Subcutaneous abdominal adipose tissue (tissue), 5 donors: Measurements from ENCODE around the gene FCF1.
A peak's percentile ranks its signal among the peaks of the same experiment; 100 is the strongest.

Source experiments
- H3K27ac ChIP-seq: one replicate; pipeline ENCODE4 v1.7.0; 2013; ENCODE audit warnings: low read depth, mild to moderate bottlenecking, inconsistent platforms, low read length, moderate library complexity
- H3K27me3 ChIP-seq, 5 donors: one replicate each; pipeline ENCODE4 v1.7.0; 2013; ENCODE audit warnings: low read length in 5 of 5, inconsistent platforms in 1 of 5; ENCODE audit not compliant: control insufficient read depth in 5 of 5, insufficient read depth in 4 of 5
- H3K36me3 ChIP-seq, 5 donors: one replicate each; pipeline ENCODE4 v1.7.0; 2013; ENCODE audit warnings: low read length in 5 of 5; ENCODE audit not compliant: control insufficient read depth in 5 of 5, insufficient read depth in 5 of 5
- H3K4me1 ChIP-seq, 5 donors: one replicate each; pipeline ENCODE4 v1.7.0; 2013; ENCODE audit warnings: low read length in 5 of 5, mild to moderate bottlenecking in 3 of 5, moderate library complexity in 1 of 5; ENCODE audit not compliant: control insufficient read depth in 5 of 5, insufficient read depth in 5 of 5
- H3K4me3 ChIP-seq, 5 donors: one replicate each; pipeline ENCODE4 v1.7.0; 2013; ENCODE audit warnings: low read length in 5 of 5, low read depth in 1 of 5
- H3K9ac ChIP-seq, 5 donors: one replicate each; pipeline ENCODE4 v1.7.0; 2013; ENCODE audit warnings: low read length in 5 of 5, mild to moderate bottlenecking in 4 of 5, moderate library complexity in 3 of 5
- H3K9me3 ChIP-seq, 5 donors: one replicate each; pipeline ENCODE4 v1.7.0; 2013; ENCODE audit warnings: low read length in 5 of 5; ENCODE audit not compliant: control insufficient read depth in 5 of 5
- donor health status: healthy.
- donor health status: healthy.
- donor health status: healthy.
- donor health status: healthy.
- donor health status: healthy.

FCF1 gene

GRCh38 chr14:74675219-74675618 lies 37.7 kb upstream of the FCF1 start:
- Histone ChIP-seq H3K9ac (no peak overlapping the region), H3K9me3 (no peaks in the 10 kb centered on the region), H3K4me3 (no peak overlapping the region), H3K27me3 (no peaks in the 10 kb centered on the region), H3K36me3 (peaks cover 41 to 60% (median 53%) of the 10 kb centered on the region in 5 donors), H3K27ac (no peak overlapping the region), H3K4me1 (no peaks in the 10 kb centered on the region)

DNA sequence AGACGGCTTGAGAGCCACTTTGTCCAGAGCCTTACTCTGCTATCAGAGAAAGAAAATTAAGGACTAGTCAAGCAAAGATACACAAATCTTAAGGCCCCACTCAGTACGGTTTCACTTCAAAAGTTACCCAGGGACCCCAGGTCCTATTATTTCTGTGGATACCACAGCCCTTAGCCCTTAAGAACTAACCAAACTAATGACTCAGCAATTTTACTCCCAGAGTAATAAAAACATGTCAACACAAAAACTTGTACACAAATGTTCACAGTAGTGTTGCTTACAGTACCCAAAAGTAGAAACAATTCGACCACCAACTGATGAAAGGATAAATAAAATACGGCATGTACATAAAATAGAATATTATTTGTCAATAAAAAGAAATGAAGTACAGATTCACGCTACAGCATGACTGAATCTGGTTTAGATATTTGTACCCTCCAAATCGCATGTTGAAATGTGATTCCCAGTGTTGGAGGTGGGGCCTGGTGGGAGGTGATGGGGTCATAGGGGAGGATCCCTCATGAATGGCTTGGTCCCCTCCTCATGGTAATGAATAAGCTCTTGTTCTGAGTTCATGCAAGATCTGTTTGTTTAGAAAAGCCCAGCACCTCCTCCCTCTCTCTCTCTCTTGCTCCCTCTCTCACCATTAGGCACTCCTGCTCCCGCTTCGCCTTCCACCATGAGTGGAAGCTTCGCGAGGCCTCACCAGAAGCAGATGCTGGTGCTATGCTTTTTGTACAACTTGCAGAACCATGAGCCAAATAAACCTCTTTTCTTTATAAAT lies 30.6 kb upstream of the FCF1 start:
- H3K4me3 ChIP-seq = no peak overlapping the region
- no peak overlapping the region for H3K27ac ChIP-seq
- no peaks in the 10 kb centered on the region for H3K27me3 ChIP-seq
- H3K9me3 ChIP-seq = no peaks in the 10 kb centered on the region
- peaks cover 0 to 12% (median 9%) of the 10 kb centered on the region in 5 donors for H3K4me1 ChIP-seq
- peaks cover 15 to 45% (median 36%) of the 10 kb centered on the region in 5 donors for H3K36me3 ChIP-seq
- H3K9ac ChIP-seq = no peak overlapping the region

- no peak overlapping the region for H3K27ac ChIP-seq
- no peak overlapping the region for H3K4me3 ChIP-seq
- H3K9ac ChIP-seq = no peak overlapping the region
- peaks cover 17 to 45% (median 36%) of the 10 kb centered on the region in 5 donors for H3K36me3 ChIP-seq
- H3K4me1 ChIP-seq = peaks cover 0 to 12% (median 9%) of the 10 kb centered on the region in 5 donors
- H3K27me3 ChIP-seq = no peaks in the 10 kb centered on the region
- no peaks in the 10 kb centered on the region for H3K9me3 ChIP-seq
These were observed 29.5 kb upstream of the FCF1 start for GRCh38 chr14:74683406-74683805.

GRCh38 chr14:74684434-74684833 lies 28.5 kb upstream of the FCF1 start:
- Histone ChIP-seq H3K36me3 (peaks cover 17 to 49% (median 38%) of the 10 kb centered on the region in 5 donors), H3K9ac (no peak overlapping the region), H3K27me3 (no peaks in the 10 kb centered on the region), H3K9me3 (no peaks in the 10 kb centered on the region), H3K27ac (no peak overlapping the region), H3K4me1 (peaks cover 0 to 12% (median 9%) of the 10 kb centered on the region in 5 donors), H3K4me3 (no peak overlapping the region)

GRCh38 chr14:74685056-74685455 lies 27.9 kb upstream of the FCF1 start:
- H3K4me3 ChIP-seq = no peak overlapping the region
- H3K36me3 ChIP-seq = peaks cover 17 to 52% (median 41%) of the 10 kb centered on the region in 5 donors
- no peaks in the 10 kb centered on the region for H3K27me3 ChIP-seq
- H3K9ac ChIP-seq = no peak overlapping the region
- no peak overlapping the region for H3K27ac ChIP-seq
- H3K9me3 ChIP-seq = no peaks in the 10 kb centered on the region
- H3K4me1 ChIP-seq = peaks cover 0 to 12% (median 9%) of the 10 kb centered on the region in 5 donors

- no peaks in the 10 kb centered on the region for H3K9me3 ChIP-seq
- no peaks in the 10 kb centered on the region for H3K27me3 ChIP-seq
- H3K36me3 ChIP-seq = peaks cover 23 to 58% (median 42%) of the 10 kb centered on the region in 5 donors
- H3K9ac ChIP-seq = no peak overlapping the region
- H3K4me1 ChIP-seq = peaks cover 0 to 17% (median 14%) of the 10 kb centered on the region in 5 donors
- H3K27ac ChIP-seq = no peak overlapping the region
- H3K4me3 ChIP-seq = no peak overlapping the region
These were observed 26.8 kb upstream of the FCF1 start for GRCh38 chr14:74685921-74686678.

GRCh38 chr14:74691456-74691855 lies 21.5 kb upstream of the FCF1 start:
- no peak overlapping the region for H3K4me3 ChIP-seq
- H3K36me3 ChIP-seq = peaks cover 13 to 28% (median 15%) of the 10 kb centered on the region in 5 donors
- H3K27me3 ChIP-seq = no peaks in the 10 kb centered on the region
- H3K4me1 ChIP-seq = peaks cover 0 to 29% (median 24%) of the 10 kb centered on the region in 5 donors
- H3K9ac ChIP-seq = no peak overlapping the region
- no peaks in the 10 kb centered on the region for H3K9me3 ChIP-seq
- H3K27ac ChIP-seq = peak overlapping the region; percentile 50

DNA sequence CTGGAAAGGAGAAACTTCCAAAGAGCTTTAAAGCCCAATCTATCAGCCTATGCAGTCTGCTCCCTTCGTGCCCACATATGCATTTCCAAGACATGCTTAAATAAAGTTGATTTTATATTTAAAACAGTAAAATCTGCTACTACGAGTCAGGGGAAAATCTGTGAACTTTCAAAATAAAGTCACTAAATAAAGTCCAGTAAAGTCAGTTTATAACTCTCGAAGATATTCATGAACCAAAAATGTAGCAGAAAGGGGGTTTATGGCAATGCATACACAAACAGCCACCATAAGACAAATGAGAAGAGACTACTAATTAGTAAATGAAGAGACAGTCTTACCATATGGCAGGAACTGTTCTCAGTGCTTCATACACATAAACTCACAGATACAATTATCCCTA lies 19.8 kb upstream of the FCF1 start:
- H3K9ac ChIP-seq = no peak overlapping the region
- peaks cover 6 to 29% (median 16%) of the 10 kb centered on the region in 5 donors for H3K36me3 ChIP-seq
- H3K4me3 ChIP-seq = no peak overlapping the region
- H3K4me1 ChIP-seq = peaks cover 0 to 29% (median 24%) of the 10 kb centered on the region in 5 donors
- no peak overlapping the region for H3K27ac ChIP-seq
- H3K27me3 ChIP-seq = no peaks in the 10 kb centered on the region
- no peaks in the 10 kb centered on the region for H3K9me3 ChIP-seq

DNA sequence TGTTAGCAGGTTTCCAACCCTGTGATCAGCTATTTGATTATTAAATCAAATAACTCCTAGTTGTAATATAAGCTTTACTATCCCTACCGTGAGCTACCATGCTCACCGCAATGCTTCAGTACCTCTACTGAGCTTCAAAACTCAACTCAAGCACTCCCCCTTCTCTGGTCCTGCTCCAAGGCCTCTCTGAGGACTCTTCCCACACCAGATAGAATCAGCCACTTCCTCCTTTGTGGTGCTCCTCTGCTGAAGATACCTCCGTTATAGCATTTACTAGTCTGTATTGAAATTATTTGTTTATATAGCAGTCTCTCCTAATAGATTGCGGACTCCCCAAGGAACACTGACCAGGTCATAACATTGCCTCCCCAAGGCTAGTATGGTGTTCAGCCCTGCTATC lies 17.5 kb upstream of the FCF1 start:
- Histone ChIP-seq H3K9me3 (no peaks in the 10 kb centered on the region), H3K27me3 (no peaks in the 10 kb centered on the region), H3K4me1 (peaks cover 0 to 29% (median 24%) of the 10 kb centered on the region in 5 donors)

DNA sequence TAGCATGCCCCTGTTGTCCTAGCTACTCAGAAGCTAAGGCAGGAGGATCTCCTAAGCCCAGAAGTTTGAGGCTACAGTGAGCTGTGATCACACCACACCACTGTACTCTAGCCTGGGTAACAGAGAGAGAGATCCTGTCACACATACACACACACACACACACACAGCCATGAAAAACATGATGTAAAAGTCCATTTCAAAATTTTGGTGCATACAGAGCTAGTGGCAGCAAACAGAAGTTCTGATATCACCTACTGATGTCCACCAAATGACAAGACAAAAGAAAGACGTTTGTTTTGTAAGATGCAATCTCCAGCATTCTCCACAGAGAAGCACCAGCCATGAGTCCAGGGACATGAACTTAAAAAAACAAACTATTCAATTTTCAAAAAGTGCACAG lies 15.9 kb upstream of the FCF1 start:
- Histone ChIP-seq H3K4me3 (no peak overlapping the region), H3K4me1 (peaks cover 0 to 15% (median 11%) of the 10 kb centered on the region in 5 donors), H3K36me3 (peaks cover 0 to 14% (median 6%) of the 10 kb centered on the region in 5 donors), H3K9me3 (no peaks in the 10 kb centered on the region), H3K9ac (no peak overlapping the region), H3K27me3 (no peaks in the 10 kb centered on the region), H3K27ac (no peak overlapping the region)

More for the DNA sequence above, 17.5 kb upstream of the FCF1 start:
- no peak overlapping the region for H3K27ac ChIP-seq
- H3K9ac ChIP-seq = no peak overlapping the region
- no peak overlapping the region for H3K4me3 ChIP-seq
- peaks cover 3 to 22% (median 11%) of the 10 kb centered on the region in 5 donors for H3K36me3 ChIP-seq
